HG03432 (cell line): Measurements from ENCODE around the gene TREH.
"Not testable (repeated sequence)": the region's sequence is repeated elsewhere in the genome, so short reads cannot be mapped to it uniquely, and the experiment has no call there.

ENCODE experiments used
- ATAC-seq: cut with Tn5 transposase; IDR thresholded peaks from one replicate; pipeline ENCODE4 v1.9.1; 2021; ENCODE audit warnings: mild to moderate bottlenecking, moderate library complexity; ENCODE audit not compliant: unreplicated experiment

Gene TREH

GRCh38 chr11:118679483-118679882 lies at the start of gene TREH:
TSS of gene TREH (minus strand) at chr11:118679650. CDS start at chr11:118679627, 23 bp downstream.
- ATAC-seq: no peak

- ATAC-seq: not testable (repeated sequence)
Observed at GRCh38 chr11:118728112-118728511, 48.7 kb upstream of the TREH start.

- not testable (repeated sequence) for ATAC-seq
Observed at GRCh38 chr11:118727721-118728066, 48.2 kb upstream of the TREH start.

GRCh38 chr11:118727001-118727720 lies 47.7 kb upstream of the TREH start:
- not testable (repeated sequence) for ATAC-seq

GRCh38 chr11:118721478-118722015 lies 42.1 kb upstream of the TREH start:
- not testable (repeated sequence) for ATAC-seq

GRCh38 chr11:118720740-118721139 lies 41.3 kb upstream of the TREH start:
- not testable (repeated sequence) for ATAC-seq

GRCh38 chr11:118720078-118720477 lies 40.6 kb upstream of the TREH start:
- ATAC-seq: not testable (repeated sequence)

- not testable (repeated sequence) for ATAC-seq
Observed at GRCh38 chr11:118718562-118718961, 39.1 kb upstream of the TREH start.

- ATAC-seq: not testable (repeated sequence)
Observed at GRCh38 chr11:118717733-118718132, 38.3 kb upstream of the TREH start.

- ATAC-seq: not testable (repeated sequence)
Observed at GRCh38 chr11:118717221-118717620, 37.8 kb upstream of the TREH start.

GRCh38 chr11:118715837-118716260 lies 36.4 kb upstream of the TREH start:
- ATAC-seq: no peak

- ATAC-seq: peak; percentile 66
Observed at GRCh38 chr11:118715245-118715831, 35.9 kb upstream of the TREH start.

- no peak for ATAC-seq
Observed at GRCh38 chr11:118714816-118715215, 35.4 kb upstream of the TREH start.

- not testable (repeated sequence) for ATAC-seq
Observed at GRCh38 chr11:118714416-118714815, 35.0 kb upstream of the TREH start.

GRCh38 chr11:118708296-118708695 lies 28.8 kb upstream of the TREH start:
- ATAC-seq: no peak

- no peak for ATAC-seq
Observed at GRCh38 chr11:118706546-118706825, 27.0 kb upstream of the TREH start.

- ATAC-seq: no peak
Observed at GRCh38 chr11:118705791-118706545, 26.5 kb upstream of the TREH start.

- ATAC-seq: no peak
Observed at GRCh38 chr11:118705111-118705741, 25.8 kb upstream of the TREH start.

- ATAC-seq: no peak
Observed at GRCh38 chr11:118703563-118704106, 24.2 kb upstream of the TREH start.

- ATAC-seq: no peak
Observed at GRCh38 chr11:118699506-118700220, 20.2 kb upstream of the TREH start.
